ENCODE data around the gene CAPN3.

The CAPN3 gene

GRCh38 chr15:42401544-42402454, 42.5 kb downstream of the CAPN3 start:
- peak; percentile 28 to 36 for DNase-seq

- no peak for DNase-seq
These were observed 43.3 kb downstream of the CAPN3 start for GRCh38 chr15:42402455-42403205.

- no peak for DNase-seq
These were observed 44.1 kb downstream of the CAPN3 start for GRCh38 chr15:42403389-42403788.

GRCh38 chr15:42404461-42405235, 45.3 kb downstream of the CAPN3 start:
- DNase-seq: no peak

- DNase-seq: no peak
These were observed 46.7 kb downstream of the CAPN3 start for GRCh38 chr15:42405863-42406482.

- DNase-seq: no peak
These were observed 48.9 kb downstream of the CAPN3 start for GRCh38 chr15:42408178-42408577.

- no peak for DNase-seq
These were observed 49.7 kb downstream of the CAPN3 start for GRCh38 chr15:42409011-42409410.

GRCh38 chr15:42411884-42412283, 52.6 kb downstream of the CAPN3 start:
- DNase-seq: no peak

GRCh38 chr15:42413920-42414319, 54.6 kb downstream of the CAPN3 start:
- DNase-seq: no peak

- DNase-seq: no peak
These were observed 60.1 kb downstream of the CAPN3 start for GRCh38 chr15:42419369-42419768.

GRCh38 chr15:42421376-42421775, 62.1 kb downstream of the CAPN3 start:
- DNase-seq: no peak

GRCh38 chr15:42427429-42428223, 68.3 kb downstream of the CAPN3 start:
- DNase-seq: no peak

GRCh38 chr15:42444415-42445063, 85.2 kb downstream of the CAPN3 start:
- no peak for DNase-seq

GRCh38 chr15:42445551-42445950, 86.2 kb downstream of the CAPN3 start:
- no peak for DNase-seq

GRCh38 chr15:42447599-42447998, 88.3 kb downstream of the CAPN3 start:
- DNase-seq: no peak

GRCh38 chr15:42448281-42448680, 89.0 kb downstream of the CAPN3 start:
- DNase-seq: no peak

GRCh38 chr15:42449770-42450424, 90.6 kb downstream of the CAPN3 start:
- DNase-seq: no peak

- DNase-seq: no peak
These were observed 91.1 kb downstream of the CAPN3 start for GRCh38 chr15:42450425-42450790.

GRCh38 chr15:42453826-42454225, 94.5 kb downstream of the CAPN3 start:
- DNase-seq: no peak

GRCh38 chr15:42456531-42456930, 97.2 kb downstream of the CAPN3 start:
- no peak for DNase-seq

GRCh38 chr15:42456971-42457370, 97.7 kb downstream of the CAPN3 start:
- DNase-seq: no peak

Data from activated T-cell treated with anti-CD3 and anti-CD28 coated beads, Interleukin-2, amount 50 U/mL, for 48 hours (primary cell).